Neutrophil (primary cell): ENCODE measurements around the gene KCNK3.

Experiments used
- H3K27ac ChIP-seq: fragments of 200-600 bp; sonication (generic); 2 replicates; pipeline ENCODE4 v1.5.1; 2016; ENCODE audit warnings: mild to moderate bottlenecking, moderate library complexity
- H3K27me3 ChIP-seq: fragments of 200-600 bp; sonication (generic); 2 replicates; pipeline ENCODE4 v1.6.0; 2016; ENCODE audit warnings: mild to moderate bottlenecking
- H3K36me3 ChIP-seq: fragments of 200-600 bp; sonication (generic); 2 replicates; pipeline ENCODE4 v1.5.1; 2017
- H3K4me1 ChIP-seq, 2 experiments: fragments of 200-600 bp in 1 of 2; sonication (generic) in 1 of 2; 1 replicate in 1 of 2; 2 replicates in 1 of 2; pipeline versions ENCODE4 v1.5.1 to v1.6.1; 2013 to 2016; ENCODE audit warnings: low read depth in 1 of 2, low read length in 1 of 2, mild to moderate bottlenecking in 1 of 2, moderate library complexity in 1 of 2; ENCODE audit not compliant: control insufficient read depth in 1 of 2, insufficient read depth in 1 of 2
- H3K4me3 ChIP-seq, 2 experiments: fragments of 200-600 bp in 1 of 2; sonication (generic) in 1 of 2; 1 replicate in 1 of 2; 2 replicates in 1 of 2; pipeline ENCODE4 v1.5.1; 2013 to 2016; ENCODE audit warnings: low read depth in 1 of 2, low read length in 1 of 2, mild to moderate bottlenecking in 1 of 2, moderate library complexity in 1 of 2
- H3K9me3 ChIP-seq: fragments of 200-600 bp; sonication (generic); 2 replicates; pipeline ENCODE4 v1.5.1; 2016
- CTCF ChIP-seq: fragments of 200-600 bp; sonication (generic); IDR thresholded peaks from 2 replicates; pipeline ENCODE4 v1.5.1; 2016; ENCODE audit warnings: antibody characterized with exemption

KCNK3 gene

GRCh38 chr2:26716769-26717168 is 24.2 kb downstream of the KCNK3 start:
- Histone ChIP-seq H3K4me3 (no peak overlapping the region), H3K4me1 (no peaks in the 10 kb centered on the region), H3K36me3 (no peaks in the 10 kb centered on the region), H3K27ac (no peak overlapping the region), H3K9me3 (no peaks in the 10 kb centered on the region), H3K27me3 (peaks cover 6% of the 10 kb centered on the region)
- no peak for TF ChIP-seq CTCF

GRCh38 chr2:26717362-26717761 is 24.8 kb downstream of the KCNK3 start:
- peaks cover 6% of the 10 kb centered on the region for H3K27me3 ChIP-seq
- H3K9me3 ChIP-seq: no peaks in the 10 kb centered on the region
- no peak overlapping the region for H3K4me3 ChIP-seq
- no peaks in the 10 kb centered on the region for H3K4me1 ChIP-seq
- TF ChIP-seq CTCF: no peak
- H3K27ac ChIP-seq: no peak overlapping the region
- H3K36me3 ChIP-seq: no peaks in the 10 kb centered on the region

- no peak for TF ChIP-seq CTCF
Observed at GRCh38 chr2:26718949-26719686, 26.6 kb downstream of the KCNK3 start.

GRCh38 chr2:26720322-26721114 is 28.0 kb downstream of the KCNK3 start:
- TF ChIP-seq CTCF: no peak
- Histone ChIP-seq H3K9me3 (no peaks in the 10 kb centered on the region), H3K36me3 (no peaks in the 10 kb centered on the region), H3K27me3 (no peaks in the 10 kb centered on the region), H3K4me3 (no peak overlapping the region), H3K4me1 (no peaks in the 10 kb centered on the region), H3K27ac (no peak overlapping the region)

More at GRCh38 chr2:26718949-26719686, 26.6 kb downstream of the KCNK3 start:
- Histone ChIP-seq H3K4me3 (no peak overlapping the region), H3K27ac (no peak overlapping the region), H3K36me3 (no peaks in the 10 kb centered on the region), H3K9me3 (no peaks in the 10 kb centered on the region), H3K4me1 (no peaks in the 10 kb centered on the region), H3K27me3 (no peaks in the 10 kb centered on the region)

GRCh38 chr2:26721115-26722032 is 28.9 kb downstream of the KCNK3 start:
- no peaks in the 10 kb centered on the region for H3K27me3 ChIP-seq
- no peak for TF ChIP-seq CTCF
- H3K27ac ChIP-seq: no peak overlapping the region
- no peaks in the 10 kb centered on the region for H3K9me3 ChIP-seq
- H3K36me3 ChIP-seq: no peaks in the 10 kb centered on the region
- H3K4me1 ChIP-seq: no peaks in the 10 kb centered on the region
- no peak overlapping the region for H3K4me3 ChIP-seq
